H1 (cell line): Measurements from ENCODE around the gene ASTN2. TPM values are rescaled to one million over a fixed set of nuclear protein-coding genes. Genes with fewer than 3 reads are reported as not detected.

Experiments used
- CTCF ChIA-PET: fragments of 300-600 bp; sonication (Branson Sonifier 250); formaldehyde crosslinking; loops from one replicate; lab custom pipeline; 2021; ENCODE audit not compliant: partially characterized antibody; lab: Charles Lee
- POLR2A ChIA-PET: fragments of 300-600 bp; sonication (Branson Sonifier 250); formaldehyde crosslinking; loops from one replicate; lab custom pipeline; 2021; ENCODE audit warnings: inconsistent platforms; ENCODE audit not compliant: partially characterized antibody; lab: Charles Lee
- DNase-seq, 2 experiments: peaks; one replicate each; pipeline versions ENCODE4 v3.0.0 to v3.0.0-alpha.2; 2010 to 2022; ENCODE audit warnings: low spot score in 2 of 2, low read depth in 1 of 2, mixed read lengths in 1 of 2
- FAIRE-seq: peaks from 2 replicates; lab custom pipeline; 2011; peaks lifted over from hg19 to GRCh38; lab: Jason Lieb, UNC
- H2AFZ ChIP-seq: 2 replicates; pipeline ENCODE4 v1.8.1; 2012; ENCODE audit warnings: low read length, inconsistent platforms
- H2AK5ac ChIP-seq: 2 replicates; pipeline ENCODE4 v1.6.1; 2013; ENCODE audit warnings: low read depth, low read length
- H2BK120ac ChIP-seq: replicated peaks from 2 replicates; pipeline ENCODE3; 2013; ENCODE audit warnings: low read depth, low read length, inconsistent platforms
- H2BK12ac ChIP-seq: 2 replicates; pipeline ENCODE4 v1.6.1; 2013; ENCODE audit warnings: low read depth, low read length
- H2BK15ac ChIP-seq: 2 replicates; pipeline ENCODE4 v1.6.1; 2013; ENCODE audit warnings: low read length
- H2BK20ac ChIP-seq: 2 replicates; pipeline ENCODE4 v1.6.1; 2013; ENCODE audit warnings: low read length
- H2BK5ac ChIP-seq: 2 replicates; pipeline ENCODE4 v1.6.1; 2013; ENCODE audit warnings: low read depth, low read length
- H3K14ac ChIP-seq: 2 replicates; pipeline ENCODE4 v1.6.1; 2013; ENCODE audit warnings: inconsistent platforms; ENCODE audit not compliant: insufficient read length
- H3K18ac ChIP-seq: 2 replicates; pipeline ENCODE4 v1.6.1; 2013; ENCODE audit warnings: low read length; ENCODE audit errors: extremely low read depth
- H3K23ac ChIP-seq: 2 replicates; pipeline ENCODE4 v1.6.1; 2013; ENCODE audit warnings: inconsistent platforms; ENCODE audit not compliant: insufficient read length
- H3K23me2 ChIP-seq: 2 replicates; pipeline ENCODE4 v1.6.1; 2013; ENCODE audit warnings: low read depth, low read length
- H3K27ac ChIP-seq: 2 replicates; pipeline ENCODE4 v1.6.1; 2011; ENCODE audit warnings: low read depth, low read length, inconsistent platforms
- H3K27me3 ChIP-seq, 4 experiments: replicated peaks in 1 of 4; 1 replicate in 1 of 4; 2 replicates in 3 of 4; pipeline versions ENCODE4 v1.6.1 to v1.8.1; 2011 to 2013; ENCODE audit warnings: low read length in 3 of 4, mild to moderate bottlenecking in 3 of 4, inconsistent platforms in 2 of 4, mixed read lengths in 2 of 4, moderate library complexity in 1 of 4; ENCODE audit not compliant: control insufficient read depth in 3 of 4, insufficient read depth in 3 of 4; ENCODE audit errors: extremely low read depth in 1 of 4
- H3K36me3 ChIP-seq, 4 experiments: 2 replicates each; pipeline versions ENCODE4 v1.6.1 to v1.8.1; 2011 to 2013; ENCODE audit warnings: mild to moderate bottlenecking in 4 of 4, low read length in 3 of 4, moderate library complexity in 2 of 4, control low read depth in 1 of 4, inconsistent platforms in 1 of 4; ENCODE audit not compliant: insufficient read depth in 4 of 4, control insufficient read depth in 2 of 4
- H3K4ac ChIP-seq: replicated peaks from 2 replicates; pipeline ENCODE3; 2013; ENCODE audit warnings: low read length, low read depth, mixed read lengths, inconsistent platforms; ENCODE audit not compliant: insufficient read length
- H3K4me1 ChIP-seq, 4 experiments: replicated peaks in 1 of 4; 1 replicate in 1 of 4; 2 replicates in 3 of 4; pipeline versions ENCODE4 v1.6.1 to v1.8.1; 2011 to 2013; ENCODE audit warnings: low read length in 3 of 4, inconsistent platforms in 2 of 4, mixed read lengths in 1 of 4; ENCODE audit not compliant: insufficient read depth in 4 of 4, control insufficient read depth in 3 of 4
- H3K4me2 ChIP-seq, 2 experiments: 2 replicates each; pipeline versions ENCODE4 v1.6.1 to v1.8.1; 2011 to 2013; ENCODE audit warnings: low read depth in 2 of 2, low read length in 2 of 2, control low read depth in 1 of 2, inconsistent platforms in 1 of 2, mild to moderate bottlenecking in 1 of 2; ENCODE audit not compliant: insufficient read depth in 1 of 2
- H3K4me3 ChIP-seq, 4 experiments: fragments of 200-600, 300-600 bp in 1 of 4; sonication (generic), shearing (Covaris generic), sonication (Bioruptor Twin) in 1 of 4; 2 replicates each; pipeline versions ENCODE4 v1.5.1 to v1.8.1; 2011 to 2016; ENCODE audit warnings: low read length in 4 of 4, low read depth in 3 of 4, control low read depth in 2 of 4, inconsistent platforms in 2 of 4, mild to moderate bottlenecking in 2 of 4, mixed read lengths in 1 of 4, moderate library complexity in 1 of 4; ENCODE audit not compliant: insufficient read depth in 2 of 4; ENCODE audit errors: extremely low read depth in 1 of 4
- H3K56ac ChIP-seq: replicated peaks from 2 replicates; pipeline ENCODE3; 2013; ENCODE audit warnings: low read depth, mild to moderate bottlenecking, mixed read lengths, low read length, inconsistent platforms; ENCODE audit not compliant: insufficient read length
- H3K79me1 ChIP-seq: 2 replicates; pipeline ENCODE4 v1.6.1; 2013; ENCODE audit warnings: low read depth, low read length, control low read depth
- H3K79me2 ChIP-seq, 2 experiments: 2 replicates each; pipeline versions ENCODE4 v1.6.1 to v1.8.1; 2012 to 2013; ENCODE audit warnings: low read length in 2 of 2, mild to moderate bottlenecking in 2 of 2, inconsistent platforms in 1 of 2; ENCODE audit not compliant: insufficient read depth in 2 of 2, control insufficient read depth in 1 of 2
- H3K9ac ChIP-seq, 4 experiments: replicated peaks in 1 of 4; 1 replicate in 1 of 4; 2 replicates in 3 of 4; pipeline versions ENCODE4 v1.6.1 to v1.8.1; 2011 to 2013; ENCODE audit warnings: low read depth in 3 of 4, low read length in 3 of 4, control low read depth in 2 of 4, mild to moderate bottlenecking in 2 of 4, moderate library complexity in 2 of 4, inconsistent platforms in 1 of 4; ENCODE audit errors: extremely low read depth in 1 of 4
- H3K9me3 ChIP-seq, 2 experiments: 2 replicates each; pipeline versions ENCODE4 v1.6.1 to v1.8.1; 2012 to 2013; ENCODE audit warnings: mild to moderate bottlenecking in 2 of 2, moderate library complexity in 2 of 2, control low read depth in 1 of 2, inconsistent platforms in 1 of 2, low read depth in 1 of 2, low read length in 1 of 2, mixed read lengths in 1 of 2; ENCODE audit not compliant: insufficient read depth in 2 of 2
- H4K20me1 ChIP-seq, 2 experiments: replicated peaks in 1 of 2; 2 replicates each; pipeline versions ENCODE3 to v1.8.1; 2011 to 2013; ENCODE audit warnings: inconsistent platforms in 2 of 2, low read length in 2 of 2, mild to moderate bottlenecking in 1 of 2; ENCODE audit not compliant: insufficient read depth in 2 of 2, control insufficient read depth in 1 of 2
- H4K5ac ChIP-seq: 2 replicates; pipeline ENCODE4 v1.6.1; 2013; ENCODE audit warnings: low read length, low read depth, mixed read lengths, inconsistent platforms; ENCODE audit not compliant: insufficient read length
- H4K8ac ChIP-seq: 2 replicates; pipeline ENCODE4 v1.8.0; 2013; ENCODE audit warnings: mild to moderate bottlenecking, moderate library complexity, low read length, inconsistent platforms; ENCODE audit not compliant: insufficient read depth; ENCODE audit errors: extremely low read depth
- H4K91ac ChIP-seq: replicated peaks from 2 replicates; pipeline ENCODE3; 2013; ENCODE audit warnings: low read length, mixed read lengths, inconsistent platforms; ENCODE audit not compliant: insufficient read length
- CTBP2 ChIP-seq: IDR thresholded peaks from 2 replicates; pipeline ENCODE4 v1.7.0; 2011; ENCODE audit warnings: borderline replicate concordance, mild to moderate bottlenecking, moderate library complexity, mixed read lengths, low read length; ENCODE audit not compliant: insufficient read depth, insufficient read length
- EP300 ChIP-seq, 2 experiments: IDR thresholded peaks; 1 replicate in 1 of 2; 2 replicates in 1 of 2; pipeline ENCODE4 v1.6.1; 2011 to 2012; ENCODE audit warnings: low read depth in 2 of 2, low read length in 2 of 2, mild to moderate bottlenecking in 2 of 2, borderline replicate concordance in 1 of 2, inconsistent platforms in 1 of 2, moderate library complexity in 1 of 2
- HDAC2 ChIP-seq, 2 experiments: fragments of 300-600 bp in 1 of 2; sonication (generic) in 1 of 2; IDR thresholded peaks; 2 replicates each; pipeline ENCODE4 v1.6.1; 2011 to 2012; ENCODE audit warnings: low read depth in 2 of 2, low read length in 2 of 2, mild to moderate bottlenecking in 2 of 2, moderate library complexity in 2 of 2, borderline replicate concordance in 1 of 2, inconsistent platforms in 1 of 2
- MAFK ChIP-seq: IDR thresholded peaks from 2 replicates; pipeline ENCODE4 v1.6.1; 2012; ENCODE audit warnings: low read depth, mild to moderate bottlenecking, improper control_type of control experiment, low read length
- PHF8 ChIP-seq: fragments of 200-600 bp; sonication (generic); conservative IDR thresholded peaks from 2 replicates; pipeline ENCODE4 v1.7.1; 2012; ENCODE audit warnings: low read depth, mild to moderate bottlenecking, inconsistent platforms, low read length, moderate library complexity
- POLR2A ChIP-seq, 2 experiments: IDR thresholded peaks; 1 replicate in 1 of 2; 2 replicates in 1 of 2; pipeline ENCODE4 v1.6.1; 2011; ENCODE audit warnings: low read depth in 2 of 2, low read length in 2 of 2, mild to moderate bottlenecking in 2 of 2; ENCODE audit errors: control extremely low read depth in 1 of 2
- SP2 ChIP-seq: IDR thresholded peaks from 2 replicates; pipeline ENCODE4 v1.6.1; 2012; ENCODE audit warnings: mild to moderate bottlenecking, low read length, inconsistent platforms
- SP4 ChIP-seq: IDR thresholded peaks from 2 replicates; pipeline ENCODE4 v1.6.1; 2012; ENCODE audit warnings: low read length, inconsistent platforms
- WGBS, 2 experiments: shearing (Covaris generic) in 1 of 2; methylation state at CpG; one replicate each; pipeline versions ENCODE4 v1.1.6 to v1.1.7; 2013 to 2015; ENCODE audit warnings: low lambda C conversion rate in 2 of 2, mixed read lengths in 2 of 2, inconsistent platforms in 1 of 2, low coverage in 1 of 2, missing lambda C conversion rate in 1 of 2; ENCODE audit not compliant: insufficient replicate concordance in 2 of 2, insufficient coverage in 1 of 2, insufficient read length in 1 of 2; ENCODE audit errors: extremely low coverage in 1 of 2, missing lambda C conversion rate in 1 of 2; 5-methylcytosine and 5-hydroxymethylcytosine counted together
- polyA plus RNA-seq, 7 experiments: library from polyadenylated mRNA; depleted of rRNA in 3 of 7; stranded (reverse) in 5 of 7; unstranded in 2 of 7; fragments of >200 nt in 5 of 7; fragments of 200-250 nt in 2 of 7; gene quantifications; 1 replicate in 5 of 7; 2 replicates in 1 of 7; 4 replicates in 1 of 7; pipeline versions ENCODE4 v1.2.1 to v1.2.3, GENCODE V29; 2011 to 2013; ENCODE audit warnings: missing spikeins in 2 of 7, mixed read lengths in 2 of 7
- total RNA-seq: library from RNA; stranded (reverse); fragmentation: NEBNext Ultra II Directional; extraction: Animal tissue kit (Norgen Biotek cat#: 25700); gene quantifications from 2 replicates; pipeline ENCODE4 v1.2.1, GENCODE V29; 2021
- TF ChIP-seq, protein P1 (sequence below): IDR thresholded peaks from 2 replicates; pipeline ENCODE4 v1.6.1; 2011; ENCODE audit warnings: low read length, improper control_type of control experiment
- TF ChIP-seq, protein P2 (sequence below): IDR thresholded peaks from 2 replicates; pipeline ENCODE4 v1.6.1; 2012; ENCODE audit warnings: low read length, inconsistent platforms

Gene ASTN2
- total and polyA plus RNA-seq, 2 of the 8 experiments (the other 6 are each of a cell fraction or from before 2014, with no cell fraction given), result 8.2 to 13.7 TPM

DNA sequence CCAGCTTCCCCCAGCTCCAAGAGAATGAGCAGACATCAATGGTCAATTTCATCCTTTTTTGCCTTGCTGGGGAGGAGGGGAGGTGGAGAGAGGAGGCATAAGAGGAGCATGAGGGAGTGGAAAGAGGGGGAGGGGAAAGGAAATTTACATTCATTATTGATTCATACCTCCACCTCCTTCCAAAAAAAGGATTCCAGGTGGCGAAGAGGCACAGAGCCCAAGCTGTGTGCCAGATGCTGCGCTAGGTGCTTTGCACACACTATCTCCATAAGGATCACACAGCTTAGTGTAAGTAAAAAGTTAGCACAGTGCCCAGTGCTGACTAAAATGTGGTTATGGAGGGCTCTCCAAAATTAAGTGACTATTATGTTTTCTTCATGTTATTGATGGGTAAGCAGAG, 11.0 kb downstream of the ASTN2 start:
- no peak overlapping the region for H2BK15ac ChIP-seq
- H3K9ac ChIP-seq, result no peak overlapping the region
- no peak overlapping the region for H2BK120ac ChIP-seq
- H3K36me3 ChIP-seq, result no peaks in the 10 kb centered on the region
- H3K14ac ChIP-seq, result no peak overlapping the region
- no peak overlapping the region for H3K56ac ChIP-seq
- 0 out of 2 replicates have a peak overlapping the region, but pooled peaks have one; percentile 26 for H2BK20ac ChIP-seq
- H3K4me1 ChIP-seq, result peaks cover 2 to 35% (median 14%) of the 10 kb centered on the region in 4 experiments; a peak in 6 of 7 replicates
- no peaks in the 10 kb centered on the region for H3K27me3 ChIP-seq
- no peaks in the 10 kb centered on the region for H3K79me1 ChIP-seq
- no peaks in the 10 kb centered on the region for H4K20me1 ChIP-seq
- H3K4me3 ChIP-seq, result no peak overlapping the region
- H3K27ac ChIP-seq, result no peak overlapping the region
- no peak overlapping the region for H3K23ac ChIP-seq
- no peak overlapping the region for H4K5ac ChIP-seq
- no peaks in the 10 kb centered on the region for H3K9me3 ChIP-seq
- H4K8ac ChIP-seq, result no peak overlapping the region
- no peak overlapping the region for H2AK5ac ChIP-seq
- H2BK12ac ChIP-seq, result 0 out of 2 replicates have a peak overlapping the region, but pooled peaks have one; percentile 55
- POLR2A ChIA-PET, result interaction anchor here (0.9 kb wide), 1 partner anchor 9 kb away, joined by 3 read pairs; no protein-coding TSS in a partner anchor
- no peaks in the 10 kb centered on the region for H3K79me2 ChIP-seq
- DNase-seq (no peak), FAIRE-seq (no peak)
- H3K18ac ChIP-seq, result no peak overlapping the region; the same call in 1 of the 2 replicates
- H3K4me2 ChIP-seq, result peak overlapping the region; percentile 17 to 51; a peak in 1 of 4 replicates
- WGBS, 2 experiments, result 77% methylated on average over 2 of the region's 2 CpGs; no CpG with 5 or more reads in 1 of the 2 experiments
- H3K4ac ChIP-seq, result no peak overlapping the region
- CTCF ChIA-PET, result interaction anchor here (0.7 to 16.0 kb wide), 12 partner anchors 8 to 387 kb away, joined by 3 to 165 read pairs (median 4); partner anchors contain the start of gene ASTN2
- no peaks in the 10 kb centered on the region for H3K23me2 ChIP-seq
- 0 out of 2 replicates have a peak overlapping the region, but pooled peaks have one; percentile 8 for H2BK5ac ChIP-seq
- no peak overlapping the region for H2AFZ ChIP-seq
- no peak overlapping the region for H4K91ac ChIP-seq
- TF ChIP-seq, protein P1, sequence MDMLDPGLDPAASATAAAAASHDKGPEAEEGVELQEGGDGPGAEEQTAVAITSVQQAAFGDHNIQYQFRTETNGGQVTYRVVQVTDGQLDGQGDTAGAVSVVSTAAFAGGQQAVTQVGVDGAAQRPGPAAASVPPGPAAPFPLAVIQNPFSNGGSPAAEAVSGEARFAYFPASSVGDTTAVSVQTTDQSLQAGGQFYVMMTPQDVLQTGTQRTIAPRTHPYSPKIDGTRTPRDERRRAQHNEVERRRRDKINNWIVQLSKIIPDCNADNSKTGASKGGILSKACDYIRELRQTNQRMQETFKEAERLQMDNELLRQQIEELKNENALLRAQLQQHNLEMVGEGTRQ, result no peak
- TF ChIP-seq HDAC2 (IDR thresholded peaks at IDR 0.05; ENCODE audit: borderline replicate concordance in 1 of 2, low read depth in 2 of 2, low read length in 2 of 2) (no peak), EP300 (IDR thresholded peaks at IDR 0.05; ENCODE audit: borderline replicate concordance in 1 of 2, low read depth in 2 of 2, low read length in 2 of 2) (no peak), SP2 (no peak), POLR2A (IDR thresholded peaks at IDR 0.05; ENCODE audit: control extremely low read depth in 1 of 2, low read depth in 2 of 2, low read length in 2 of 2) (no peak), PHF8 (no peak), MAFK (no peak), CTBP2 (no peak), SP4 (no peak)
- TF ChIP-seq, protein P2, sequence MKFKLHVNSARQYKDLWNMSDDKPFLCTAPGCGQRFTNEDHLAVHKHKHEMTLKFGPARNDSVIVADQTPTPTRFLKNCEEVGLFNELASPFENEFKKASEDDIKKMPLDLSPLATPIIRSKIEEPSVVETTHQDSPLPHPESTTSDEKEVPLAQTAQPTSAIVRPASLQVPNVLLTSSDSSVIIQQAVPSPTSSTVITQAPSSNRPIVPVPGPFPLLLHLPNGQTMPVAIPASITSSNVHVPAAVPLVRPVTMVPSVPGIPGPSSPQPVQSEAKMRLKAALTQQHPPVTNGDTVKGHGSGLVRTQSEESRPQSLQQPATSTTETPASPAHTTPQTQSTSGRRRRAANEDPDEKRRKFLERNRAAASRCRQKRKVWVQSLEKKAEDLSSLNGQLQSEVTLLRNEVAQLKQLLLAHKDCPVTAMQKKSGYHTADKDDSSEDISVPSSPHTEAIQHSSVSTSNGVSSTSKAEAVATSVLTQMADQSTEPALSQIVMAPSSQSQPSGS, result no peak
